Stomach smooth muscle (tissue), 2 donors: Measurements from ENCODE around the gene TBC1D10B.
"Not testable (repeated sequence)": the region's sequence is repeated elsewhere in the genome, so short reads cannot be mapped to it uniquely, and the experiment has no call there.

Experiments
- H3K27ac ChIP-seq: one replicate; pipeline ENCODE4 v1.7.0; 2013; ENCODE audit warnings: mild to moderate bottlenecking, low read length, inconsistent platforms
- H3K27me3 ChIP-seq, 2 donors: one replicate each; pipeline ENCODE4 v1.7.0; 2013; ENCODE audit warnings: low read length in 2 of 2; ENCODE audit not compliant: insufficient read depth in 2 of 2, control insufficient read depth in 1 of 2
- H3K36me3 ChIP-seq, 2 donors: one replicate each; pipeline ENCODE4 v1.7.0; 2013; ENCODE audit warnings: low read length in 2 of 2; ENCODE audit not compliant: control insufficient read depth in 2 of 2, insufficient read depth in 2 of 2
- H3K4me1 ChIP-seq: one replicate; pipeline ENCODE4 v1.7.0; 2013; ENCODE audit warnings: low read length; ENCODE audit not compliant: control insufficient read depth, insufficient read depth
- H3K4me3 ChIP-seq, 2 donors: one replicate each; pipeline ENCODE4 v1.7.0; 2013; ENCODE audit warnings: low read length in 2 of 2
- H3K9ac ChIP-seq, 2 donors: one replicate each; pipeline ENCODE4 v1.7.0; 2013; ENCODE audit warnings: low read length in 2 of 2, mild to moderate bottlenecking in 1 of 2
- H3K9me3 ChIP-seq, 2 donors: one replicate each; pipeline ENCODE4 v1.7.0; 2013; ENCODE audit warnings: low read length in 2 of 2; ENCODE audit not compliant: control insufficient read depth in 2 of 2
- donor health status: healthy.
- donor health status: Pancreatic carcinoma.

The TBC1D10B gene

GRCh38 chr16:30407804-30408534 is 37.7 kb upstream of the TBC1D10B start:
- Histone ChIP-seq H3K36me3 (peaks cover 3 to 5% of the 10 kb centered on the region in 2 donors), H3K27me3 (no peaks in the 10 kb centered on the region), H3K9ac (peak overlapping the region; percentile 58 to 85), H3K4me3 (peak overlapping the region; percentile 58 to 83), H3K9me3 (no peaks in the 10 kb centered on the region), H3K27ac (peak overlapping the region; percentile 87), H3K4me1 (peaks cover 27% of the 10 kb centered on the region)

GRCh38 chr16:30407102-30407803 is 37.0 kb upstream of the TBC1D10B start, which contains the start of gene ZNF771:
TSS of gene ZNF771 (plus strand) at chr16:30407606. CDS start at chr16:30408054, 448 bp downstream.
- H3K4me3 ChIP-seq: peak within 1 kb of the TSS; percentile 58 to 83
- H3K9ac ChIP-seq: peak within 1 kb of the TSS; percentile 58 to 85
- H3K27me3 ChIP-seq: no peaks in the 10 kb centered on the region
- H3K4me1 ChIP-seq: peaks cover 26% of the 10 kb centered on the region
- peak within 1 kb of the TSS; percentile 87 for H3K27ac ChIP-seq
- H3K9me3 ChIP-seq: no peaks in the 10 kb centered on the region
- peaks cover 3 to 5% of the 10 kb centered on the region in 2 donors for H3K36me3 ChIP-seq

- no peaks in the 10 kb centered on the region for H3K27me3 ChIP-seq
- peaks cover 2 to 4% of the 10 kb centered on the region in 2 donors for H3K36me3 ChIP-seq
- peaks cover 25% of the 10 kb centered on the region for H3K4me1 ChIP-seq
- peak overlapping the region; percentile 87 for H3K27ac ChIP-seq
- H3K9me3 ChIP-seq: no peaks in the 10 kb centered on the region
- peak overlapping the region; percentile 58 to 83 for H3K4me3 ChIP-seq
- peak overlapping the region; percentile 56 to 83 for H3K9ac ChIP-seq
These were observed 36.5 kb upstream of the TBC1D10B start for GRCh38 chr16:30406795-30407101.

DNA sequence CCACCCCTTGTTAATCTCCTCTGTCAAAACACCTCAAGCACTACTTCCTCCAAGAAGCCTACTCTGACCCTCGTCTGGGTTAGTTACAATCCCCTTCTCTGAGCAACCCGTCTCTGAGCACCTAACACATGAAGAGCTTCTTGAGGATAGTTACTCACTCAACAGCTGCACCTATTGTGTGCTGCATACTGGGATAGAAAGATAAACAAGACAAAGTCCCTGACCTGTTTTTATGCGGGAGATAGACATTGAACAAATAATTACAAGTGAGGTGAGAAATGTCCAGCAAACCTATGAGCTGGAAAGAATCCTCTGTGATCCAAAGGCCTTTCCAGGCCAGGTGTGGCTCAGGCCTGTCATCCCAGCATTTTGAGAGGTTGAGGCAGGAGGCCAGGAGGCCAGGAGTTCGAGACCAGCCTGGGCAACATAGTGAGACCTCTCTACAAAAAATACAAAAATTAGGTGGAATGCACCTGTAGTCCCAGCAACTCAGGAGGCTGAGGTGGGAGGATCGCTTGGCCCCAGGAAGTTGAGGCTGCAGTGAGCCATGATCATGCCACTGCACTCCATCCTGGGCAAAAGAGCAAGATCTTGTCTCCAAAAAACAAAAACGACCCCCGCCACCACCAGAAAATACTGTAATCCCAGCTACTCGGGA is 31.6 kb upstream of the TBC1D10B start:
- H3K27me3 ChIP-seq: no peaks in the 10 kb centered on the region
- no peak overlapping the region for H3K27ac ChIP-seq
- H3K9ac ChIP-seq: no peak overlapping the region
- peaks cover 24% of the 10 kb centered on the region for H3K4me1 ChIP-seq
- H3K9me3 ChIP-seq: no peaks in the 10 kb centered on the region
- H3K4me3 ChIP-seq: no peak overlapping the region
- peaks cover 6 to 15% of the 10 kb centered on the region in 2 donors for H3K36me3 ChIP-seq

- peak overlapping the region; percentile 71 to 90 for H3K9ac ChIP-seq
- peaks cover 33% of the 10 kb centered on the region for H3K4me1 ChIP-seq
- H3K36me3 ChIP-seq: peaks cover 6 to 16% of the 10 kb centered on the region in 2 donors
- no peaks in the 10 kb centered on the region for H3K9me3 ChIP-seq
- H3K4me3 ChIP-seq: peak overlapping the region; percentile 79 to 86
- peak overlapping the region; percentile 98 for H3K27ac ChIP-seq
- no peaks in the 10 kb centered on the region for H3K27me3 ChIP-seq
These were observed 29.3 kb upstream of the TBC1D10B start for GRCh38 chr16:30399435-30400186.

GRCh38 chr16:30398661-30399434 is 28.6 kb upstream of the TBC1D10B start:
- H3K27ac ChIP-seq: peak overlapping the region; percentile 98
- peak overlapping the region in 1 of 2 donors; percentile 8 for H3K4me3 ChIP-seq
- H3K4me1 ChIP-seq: peaks cover 39% of the 10 kb centered on the region
- H3K27me3 ChIP-seq: no peaks in the 10 kb centered on the region
- peak overlapping the region; percentile 71 to 90 for H3K9ac ChIP-seq
- H3K9me3 ChIP-seq: no peaks in the 10 kb centered on the region
- H3K36me3 ChIP-seq: peaks cover 6 to 16% of the 10 kb centered on the region in 2 donors

GRCh38 chr16:30397776-30398660 is 27.7 kb upstream of the TBC1D10B start:
- H3K27me3 ChIP-seq: no peaks in the 10 kb centered on the region
- H3K36me3 ChIP-seq: peaks cover 6 to 16% of the 10 kb centered on the region in 2 donors
- H3K9ac ChIP-seq: no peak overlapping the region
- H3K9me3 ChIP-seq: no peaks in the 10 kb centered on the region
- peak overlapping the region; percentile 98 for H3K27ac ChIP-seq
- no peak overlapping the region for H3K4me3 ChIP-seq
- H3K4me1 ChIP-seq: peaks cover 39% of the 10 kb centered on the region

- Histone ChIP-seq H3K9ac (no peak overlapping the region), H3K4me3 (no peak overlapping the region), H3K36me3 (peaks cover 6 to 16% of the 10 kb centered on the region in 2 donors), H3K27me3 (no peaks in the 10 kb centered on the region), H3K9me3 (no peaks in the 10 kb centered on the region), H3K27ac (no peak overlapping the region), H3K4me1 (peaks cover 39% of the 10 kb centered on the region)
These were observed 26.8 kb upstream of the TBC1D10B start for GRCh38 chr16:30397056-30397455.

DNA sequence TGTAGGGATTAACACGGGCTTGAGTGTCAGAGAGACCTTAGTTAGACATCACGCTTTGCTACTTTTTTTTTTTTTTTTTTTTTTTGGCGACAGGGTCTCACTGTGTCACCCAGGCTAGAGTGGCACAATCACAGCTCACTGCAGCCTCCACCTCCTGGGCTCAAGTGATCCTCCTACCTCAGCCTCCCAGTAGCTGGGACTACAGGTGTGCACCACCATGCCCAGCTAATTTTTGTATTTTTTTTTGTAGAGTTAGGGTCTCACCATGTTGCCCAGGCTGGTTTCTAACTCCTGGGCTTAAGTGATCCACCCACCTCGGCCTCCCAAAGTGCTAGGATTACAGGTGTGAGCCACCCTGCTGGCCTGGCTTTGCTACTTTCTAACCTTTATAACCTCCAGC is 26.3 kb upstream of the TBC1D10B start:
- not testable (repeated sequence) for H3K27ac ChIP-seq, H3K27me3 ChIP-seq, H3K9me3 ChIP-seq, H3K9ac ChIP-seq
- Histone ChIP-seq H3K4me3 (peak overlapping the region; percentile 77 to 85), H3K4me1 (peaks cover 39% of the 10 kb centered on the region), H3K36me3 (peaks cover 6 to 16% of the 10 kb centered on the region in 2 donors)
